ENCODE data around the gene FCF1. TPM values are rescaled to one million over a fixed set of nuclear protein-coding genes. Genes with fewer than 3 reads are reported as not detected.

The FCF1 gene
- total and polyA plus RNA-seq, 2 of the 13 experiments (the other 11 are each of a cell fraction or from before 2014, with no cell fraction given) = 31.0 to 44.4 TPM

DNA sequence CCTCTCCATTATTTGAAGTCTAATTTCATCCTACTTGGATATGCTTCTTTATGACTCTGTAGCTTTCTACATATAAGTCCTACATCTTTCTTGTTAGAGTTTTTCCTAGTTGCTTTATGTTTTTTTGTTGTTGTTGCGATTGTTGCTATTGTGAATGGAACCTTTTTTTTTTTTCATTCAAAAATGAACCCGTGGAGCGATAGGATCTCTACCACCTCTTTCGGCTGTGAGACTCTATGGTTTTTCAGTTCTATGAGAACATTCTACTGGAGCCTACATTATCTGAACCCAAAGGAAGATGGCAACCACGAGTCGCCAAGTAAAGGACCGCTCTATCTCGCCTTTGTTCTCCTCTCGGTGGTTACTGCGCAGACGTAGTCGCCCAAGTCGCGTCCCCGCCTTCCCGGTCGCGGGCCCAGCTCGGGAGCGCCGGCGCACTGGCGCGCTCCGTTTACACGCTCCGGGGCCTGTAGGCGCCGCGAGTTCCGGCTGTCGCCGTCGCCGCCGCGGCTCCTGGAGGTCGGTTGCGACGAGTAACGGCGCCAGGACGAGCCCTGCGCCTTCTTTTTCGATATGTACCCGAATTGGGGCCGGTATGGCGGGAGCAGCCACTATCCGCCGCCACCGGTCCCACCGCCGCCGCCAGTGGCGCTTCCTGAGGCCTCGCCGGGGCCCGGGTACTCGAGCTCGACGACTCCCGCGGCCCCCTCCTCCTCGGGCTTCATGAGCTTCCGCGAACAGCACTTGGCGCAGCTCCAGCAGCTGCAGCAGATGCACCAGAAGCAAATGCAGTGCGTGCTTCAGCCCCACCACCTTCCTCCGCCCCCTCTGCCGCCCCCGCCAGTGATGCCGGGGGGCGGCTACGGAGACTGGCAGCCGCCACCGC lies 50.2 kb downstream of the FCF1 start, which contains the start of gene YLPM1 (continued):
- TF ChIP-seq, protein P1, sequence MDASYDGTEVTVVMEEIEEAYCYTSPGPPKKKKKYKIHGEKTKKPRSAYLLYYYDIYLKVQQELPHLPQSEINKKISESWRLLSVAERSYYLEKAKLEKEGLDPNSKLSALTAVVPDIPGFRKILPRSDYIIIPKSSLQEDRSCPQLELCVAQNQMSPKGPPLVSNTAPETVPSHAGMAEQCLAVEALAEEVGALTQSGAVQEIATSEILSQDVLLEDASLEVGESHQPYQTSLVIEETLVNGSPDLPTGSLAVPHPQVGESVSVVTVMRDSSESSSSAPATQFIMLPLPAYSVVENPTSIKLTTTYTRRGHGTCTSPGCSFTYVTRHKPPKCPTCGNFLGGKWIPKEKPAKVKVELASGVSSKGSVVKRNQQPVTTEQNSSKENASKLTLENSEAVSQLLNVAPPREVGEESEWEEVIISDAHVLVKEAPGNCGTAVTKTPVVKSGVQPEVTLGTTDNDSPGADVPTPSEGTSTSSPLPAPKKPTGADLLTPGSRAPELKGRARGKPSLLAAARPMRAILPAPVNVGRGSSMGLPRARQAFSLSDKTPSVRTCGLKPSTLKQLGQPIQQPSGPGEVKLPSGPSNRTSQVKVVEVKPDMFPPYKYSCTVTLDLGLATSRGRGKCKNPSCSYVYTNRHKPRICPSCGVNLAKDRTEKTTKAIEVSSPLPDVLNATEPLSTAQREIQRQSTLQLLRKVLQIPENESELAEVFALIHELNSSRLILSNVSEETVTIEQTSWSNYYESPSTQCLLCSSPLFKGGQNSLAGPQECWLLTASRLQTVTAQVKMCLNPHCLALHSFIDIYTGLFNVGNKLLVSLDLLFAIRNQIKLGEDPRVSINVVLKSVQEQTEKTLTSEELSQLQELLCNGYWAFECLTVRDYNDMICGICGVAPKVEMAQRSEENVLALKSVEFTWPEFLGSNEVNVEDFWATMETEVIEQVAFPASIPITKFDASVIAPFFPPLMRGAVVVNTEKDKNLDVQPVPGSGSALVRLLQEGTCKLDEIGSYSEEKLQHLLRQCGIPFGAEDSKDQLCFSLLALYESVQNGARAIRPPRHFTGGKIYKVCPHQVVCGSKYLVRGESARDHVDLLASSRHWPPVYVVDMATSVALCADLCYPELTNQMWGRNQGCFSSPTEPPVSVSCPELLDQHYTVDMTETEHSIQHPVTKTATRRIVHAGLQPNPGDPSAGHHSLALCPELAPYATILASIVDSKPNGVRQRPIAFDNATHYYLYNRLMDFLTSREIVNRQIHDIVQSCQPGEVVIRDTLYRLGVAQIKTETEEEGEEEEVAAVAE (CRISPR knock-in tag; IDR thresholded peaks at IDR 0.05; ENCODE audit: borderline replicate concordance) = no peak
- no peak for TF ChIP-seq STAG1 (CRISPR knock-in tag; IDR thresholded peaks at IDR 0.05)
- TF ChIP-seq, protein P2, sequence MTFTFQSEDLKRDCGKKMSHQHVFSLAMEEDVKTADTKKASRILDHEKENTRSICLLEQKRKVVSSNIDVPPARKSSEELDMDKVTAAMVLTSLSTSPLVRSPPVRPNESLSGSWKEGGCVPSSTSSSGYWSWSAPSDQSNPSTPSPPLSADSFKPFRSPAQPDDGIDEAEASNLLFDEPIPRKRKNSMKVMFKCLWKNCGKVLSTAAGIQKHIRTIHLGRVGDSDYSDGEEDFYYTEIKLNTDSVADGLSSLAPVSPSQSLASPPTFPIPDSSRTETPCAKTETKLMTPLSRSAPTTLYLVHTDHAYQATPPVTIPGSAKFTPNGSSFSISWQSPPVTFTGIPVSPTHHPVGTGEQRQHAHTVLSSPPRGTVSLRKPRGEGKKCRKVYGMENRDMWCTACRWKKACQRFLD (CRISPR knock-in tag; IDR thresholded peaks at IDR 0.05; ENCODE audit: borderline replicate concordance) = peak; percentile 91; the same call in 1 of the 2 replicates
- no peak for TF ChIP-seq CC2D1A (CRISPR knock-in tag; IDR thresholded peaks at IDR 0.05)
- no peak for TF ChIP-seq ZNF550 (CRISPR knock-in tag; IDR thresholded peaks at IDR 0.05; ENCODE audit: borderline replicate concordance)
- TF ChIP-seq, protein P3, sequence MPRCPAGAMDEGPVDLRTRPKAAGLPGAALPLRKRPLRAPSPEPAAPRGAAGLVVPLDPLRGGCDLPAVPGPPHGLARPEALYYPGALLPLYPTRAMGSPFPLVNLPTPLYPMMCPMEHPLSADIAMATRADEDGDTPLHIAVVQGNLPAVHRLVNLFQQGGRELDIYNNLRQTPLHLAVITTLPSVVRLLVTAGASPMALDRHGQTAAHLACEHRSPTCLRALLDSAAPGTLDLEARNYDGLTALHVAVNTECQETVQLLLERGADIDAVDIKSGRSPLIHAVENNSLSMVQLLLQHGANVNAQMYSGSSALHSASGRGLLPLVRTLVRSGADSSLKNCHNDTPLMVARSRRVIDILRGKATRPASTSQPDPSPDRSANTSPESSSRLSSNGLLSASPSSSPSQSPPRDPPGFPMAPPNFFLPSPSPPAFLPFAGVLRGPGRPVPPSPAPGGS (CRISPR knock-in tag; IDR thresholded peaks at IDR 0.05) = peak; percentile 60; the same call in 1 of the 2 replicates
- TF ChIP-seq NKX3-1 (CRISPR knock-in tag; IDR thresholded peaks at IDR 0.05) = 0 out of 2 replicates have a peak, but pooled peaks have one; percentile 81
- peak; percentile 49; the same call in 1 of the 2 replicates for TF ChIP-seq ZNF567 (CRISPR knock-in tag; IDR thresholded peaks at IDR 0.05; ENCODE audit: borderline replicate concordance)
- no peak for TF ChIP-seq ZNF44 (CRISPR knock-in tag; IDR thresholded peaks at IDR 0.05)
- TF ChIP-seq, protein P4, sequence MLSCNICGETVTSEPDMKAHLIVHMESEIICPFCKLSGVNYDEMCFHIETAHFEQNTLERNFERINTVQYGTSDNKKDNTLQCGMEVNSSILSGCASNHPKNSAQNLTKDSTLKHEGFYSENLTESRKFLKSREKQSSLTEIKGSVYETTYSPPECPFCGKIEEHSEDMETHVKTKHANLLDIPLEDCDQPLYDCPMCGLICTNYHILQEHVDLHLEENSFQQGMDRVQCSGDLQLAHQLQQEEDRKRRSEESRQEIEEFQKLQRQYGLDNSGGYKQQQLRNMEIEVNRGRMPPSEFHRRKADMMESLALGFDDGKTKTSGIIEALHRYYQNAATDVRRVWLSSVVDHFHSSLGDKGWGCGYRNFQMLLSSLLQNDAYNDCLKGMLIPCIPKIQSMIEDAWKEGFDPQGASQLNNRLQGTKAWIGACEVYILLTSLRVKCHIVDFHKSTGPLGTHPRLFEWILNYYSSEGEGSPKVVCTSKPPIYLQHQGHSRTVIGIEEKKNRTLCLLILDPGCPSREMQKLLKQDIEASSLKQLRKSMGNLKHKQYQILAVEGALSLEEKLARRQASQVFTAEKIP (CRISPR knock-in tag; IDR thresholded peaks at IDR 0.05; ENCODE audit: borderline replicate concordance) = no peak
- no peak for TF ChIP-seq MYNN (CRISPR knock-in tag; IDR thresholded peaks at IDR 0.05; ENCODE audit: low read depth)
- peak; percentile 38; the same call in 1 of the 2 replicates for TF ChIP-seq ZNF143 (CRISPR knock-in tag; IDR thresholded peaks at IDR 0.05)
- peak; percentile 91 for TF ChIP-seq KMT2B (CRISPR knock-in tag; IDR thresholded peaks at IDR 0.05)
- TF ChIP-seq ZFP90 (CRISPR knock-in tag; IDR thresholded peaks at IDR 0.05; ENCODE audit: borderline replicate concordance) = peak; percentile 52; the same call in 1 of the 2 replicates
- no peak for TF ChIP-seq RFX3 (CRISPR knock-in tag; IDR thresholded peaks at IDR 0.05)
- TF ChIP-seq, protein P5, sequence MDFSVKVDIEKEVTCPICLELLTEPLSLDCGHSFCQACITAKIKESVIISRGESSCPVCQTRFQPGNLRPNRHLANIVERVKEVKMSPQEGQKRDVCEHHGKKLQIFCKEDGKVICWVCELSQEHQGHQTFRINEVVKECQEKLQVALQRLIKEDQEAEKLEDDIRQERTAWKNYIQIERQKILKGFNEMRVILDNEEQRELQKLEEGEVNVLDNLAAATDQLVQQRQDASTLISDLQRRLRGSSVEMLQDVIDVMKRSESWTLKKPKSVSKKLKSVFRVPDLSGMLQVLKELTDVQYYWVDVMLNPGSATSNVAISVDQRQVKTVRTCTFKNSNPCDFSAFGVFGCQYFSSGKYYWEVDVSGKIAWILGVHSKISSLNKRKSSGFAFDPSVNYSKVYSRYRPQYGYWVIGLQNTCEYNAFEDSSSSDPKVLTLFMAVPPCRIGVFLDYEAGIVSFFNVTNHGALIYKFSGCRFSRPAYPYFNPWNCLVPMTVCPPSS (IDR thresholded peaks at IDR 0.05) = no peak
- no peak for TF ChIP-seq SRSF4 (IDR thresholded peaks at IDR 0.05; ENCODE audit: low read depth, low read length, poor library complexity, severe bottlenecking)
- TF ChIP-seq ZNF430 (CRISPR knock-in tag; IDR thresholded peaks at IDR 0.05) = no peak
